Middle frontal gyrus (tissue), 1 donor: ENCODE measurements around the gene ZNF594.
"Not testable (repeated sequence)": the region's sequence is repeated elsewhere in the genome, so short reads cannot be mapped to it uniquely, and the experiment has no call there.

Experiments used
- DNase-seq: peaks from one replicate; pipeline ENCODE4 v3.0.0-alpha.2; 2015; ENCODE audit warnings: low spot score; ENCODE audit errors: extremely low spot score

Gene ZNF594

GRCh38 chr17:5203178-5203907 lies 11.7 kb upstream of the ZNF594 start:
- DNase-seq, result no peak

- no peak for DNase-seq
Observed at GRCh38 chr17:5201011-5201410, 9.3 kb upstream of the ZNF594 start.

- DNase-seq, result no peak
Observed at GRCh38 chr17:5200360-5200759, 8.7 kb upstream of the ZNF594 start.

- no peak for DNase-seq
Observed at GRCh38 chr17:5198472-5198871, 6.8 kb upstream of the ZNF594 start.

- DNase-seq, result no peak
Observed at GRCh38 chr17:5194346-5194745, 2.7 kb upstream of the ZNF594 start.

- no peak for DNase-seq
Observed at GRCh38 chr17:5184288-5184687, 7.4 kb downstream of the ZNF594 start.

GRCh38 chr17:5183410-5183793 lies 8.3 kb downstream of the ZNF594 start:
- DNase-seq, result no peak

- DNase-seq, result no peak
Observed at GRCh38 chr17:5182597-5183409, 8.9 kb downstream of the ZNF594 start.

GRCh38 chr17:5181509-5182305 lies 10.0 kb downstream of the ZNF594 start:
- DNase-seq, result no peak

GRCh38 chr17:5179003-5179402 lies 12.7 kb downstream of the ZNF594 start:
- DNase-seq, result no peak

GRCh38 chr17:5175027-5175426 lies 16.6 kb downstream of the ZNF594 start:
- DNase-seq, result not testable (repeated sequence)

- not testable (repeated sequence) for DNase-seq
Observed at GRCh38 chr17:5165791-5166564, 25.7 kb downstream of the ZNF594 start.

GRCh38 chr17:5164436-5164835 lies 27.2 kb downstream of the ZNF594 start:
- DNase-seq, result no peak

- not testable (repeated sequence) for DNase-seq
Observed at GRCh38 chr17:5161793-5162192, 29.9 kb downstream of the ZNF594 start.

GRCh38 chr17:5160702-5161101 lies 31.0 kb downstream of the ZNF594 start:
- not testable (repeated sequence) for DNase-seq

GRCh38 chr17:5146122-5146521 lies 45.5 kb downstream of the ZNF594 start:
- DNase-seq, result not testable (repeated sequence)

GRCh38 chr17:5142877-5143276 lies 48.8 kb downstream of the ZNF594 start:
- not testable (repeated sequence) for DNase-seq

- DNase-seq, result no peak
Observed at GRCh38 chr17:5139458-5139732, 52.3 kb downstream of the ZNF594 start.

- no peak for DNase-seq
Observed at GRCh38 chr17:5138616-5139457, 52.8 kb downstream of the ZNF594 start.

- DNase-seq, result not testable (repeated sequence)
Observed at GRCh38 chr17:5138198-5138544, 53.5 kb downstream of the ZNF594 start.
